K562 (cell line): ENCODE results near the gene KXD1. TPM values are rescaled to one million over a fixed set of nuclear protein-coding genes. Genes with fewer than 3 reads are reported as not detected.
A peak's percentile ranks its signal among the peaks of the same experiment; 100 is the strongest.

ENCODE experiments used
- BMI1 ChIP-seq: fragments of 150-350 bp; IDR thresholded peaks from 2 replicates; pipeline ENCODE4 v1.6.1; 2014; ENCODE audit warnings: low read length
- CBX5 ChIP-seq: IDR thresholded peaks from 2 replicates; pipeline ENCODE4 v1.6.1; 2014; ENCODE audit warnings: low read depth, borderline replicate concordance
- CCNT2 ChIP-seq: IDR thresholded peaks from 2 replicates; pipeline ENCODE4 v1.6.1; 2011; ENCODE audit warnings: borderline replicate concordance, low read depth, mild to moderate bottlenecking, moderate library complexity, mixed read lengths, low read length; ENCODE audit not compliant: insufficient read length; ENCODE audit errors: extremely low read depth
- CHCHD3 ChIP-seq: fragments of 250-450 bp; sonication (Bioruptor Pico); IDR thresholded peaks from 2 replicates; pipeline ENCODE4 v2.1.2; 2022; ENCODE audit warnings: mild to moderate bottlenecking
- DNMT1 ChIP-seq: fragments of 450-650 bp; IDR thresholded peaks from 2 replicates; pipeline ENCODE4 v1.6.1; 2016; ENCODE audit warnings: antibody characterized with exemption, mild to moderate bottlenecking
- E2F8 ChIP-seq: fragments of 450-650 bp; IDR thresholded peaks from 2 replicates; pipeline ENCODE4 v1.7.1; 2018; ENCODE audit warnings: mild to moderate bottlenecking, low read depth; ENCODE audit not compliant: partially characterized antibody
- FOXK2 ChIP-seq, 2 experiments: fragments of 450-650 bp; IDR thresholded peaks in 1 of 2; conservative IDR thresholded peaks in 1 of 2; 2 replicates each; pipeline ENCODE4 v1.6.1; 2016; ENCODE audit warnings: low read depth in 2 of 2, mild to moderate bottlenecking in 1 of 2
- GABPA ChIP-seq: fragments of 200-800 bp; sonication (Bioruptor generic); conservative IDR thresholded peaks from 2 replicates; pipeline ENCODE4 v1.6.1; 2016; ENCODE audit warnings: low read depth, missing genetic modification characterization, missing compliant biosample characterization
- GMEB1 ChIP-seq: fragments of 250-450 bp; sonication (Bioruptor Pico); IDR thresholded peaks from 2 replicates; pipeline ENCODE4 v1.4.0; 2020; ENCODE audit warnings: mild to moderate bottlenecking
- KLF16 ChIP-seq: IDR thresholded peaks from 2 replicates; pipeline ENCODE4 v1.6.1; 2016; ENCODE audit warnings: antibody characterized with exemption
- NBN ChIP-seq: fragments of 450-650 bp; IDR thresholded peaks from 2 replicates; pipeline ENCODE4 v1.6.1; 2016; ENCODE audit warnings: low read depth, mild to moderate bottlenecking
- NFE2L1 ChIP-seq: fragments of 450-650 bp; IDR thresholded peaks from 2 replicates; pipeline ENCODE4 v1.6.1; 2016; ENCODE audit warnings: missing genetic modification characterization, low read depth, mild to moderate bottlenecking, missing compliant biosample characterization, moderate library complexity, borderline replicate concordance
- NR2C2 ChIP-seq, 2 experiments: fragments of 200-800 bp in 1 of 2; sonication (Bioruptor generic) in 1 of 2; sonication (generic) in 1 of 2; formaldehyde crosslinking in 1 of 2; IDR thresholded peaks; 2 replicates each; pipeline versions ENCODE4 v1.6.1 to v1.8.0; 2016 to 2022; ENCODE audit warnings: mild to moderate bottlenecking in 1 of 2, missing compliant biosample characterization in 1 of 2, missing genetic modification characterization in 1 of 2, missing genetic modification reagents in 1 of 2
- PRPF4 ChIP-seq: fragments of 200-400 bp; formaldehyde crosslinking; IDR thresholded peaks from one replicate; pipeline ENCODE4 v1.6.1; 2017; ENCODE audit warnings: low read length, low read depth, mild to moderate bottlenecking; ENCODE audit not compliant: insufficient read depth, poor library complexity, severe bottlenecking
- SOX6 ChIP-seq: fragments of 450-650 bp; IDR thresholded peaks from 2 replicates; pipeline ENCODE4 v1.6.1; 2014; ENCODE audit warnings: mild to moderate bottlenecking
- XRCC4 ChIP-seq: IDR thresholded peaks from one replicate; pipeline ENCODE4 v1.6.1; 2011; ENCODE audit not compliant: insufficient read depth, insufficient read length; ENCODE audit errors: extremely low read depth
- ZNF175 ChIP-seq: fragments of 200-800 bp; sonication (Bioruptor generic); IDR thresholded peaks from 2 replicates; pipeline ENCODE4 v1.6.1; 2016; ENCODE audit warnings: low read depth, mild to moderate bottlenecking, missing genetic modification characterization, missing compliant biosample characterization
- ZNF263 ChIP-seq: sonication (generic); formaldehyde crosslinking; IDR thresholded peaks from 2 replicates; pipeline ENCODE4 v1.8.0; 2022; ENCODE audit warnings: mild to moderate bottlenecking, missing genetic modification reagents, borderline replicate concordance
- ZNF717 ChIP-seq: fragments of 250-450 bp; sonication (Bioruptor Pico); IDR thresholded peaks from 2 replicates; pipeline ENCODE4 v1.5.0; 2021
- polyA plus RNA-seq, 8 experiments: library from polyadenylated mRNA; depleted of rRNA in 4 of 8; stranded (reverse) in 5 of 8; unstranded in 3 of 8; fragments of >200 nt; fragmentation: Nextera tagmentation in 2 of 8; fragmentation: Illumina TruSeq in 1 of 8; extraction: Ambion mirVana in 2 of 8; extraction: Trizol in 1 of 8; gene quantifications; 2 replicates each; pipeline versions ENCODE4 v1.2.1 to v1.2.3, GENCODE V29; 2011 to 2014; ENCODE audit warnings: inconsistent platforms in 1 of 8, missing spikeins in 1 of 8
- total RNA-seq, 7 experiments: library from RNA; depleted of rRNA in 6 of 7; stranded (reverse); fragments of >200 nt in 6 of 7; fragmentation: Illumina TruSeq in 2 of 7; extraction: Trizol in 2 of 7; gene quantifications; 2 replicates each; pipeline versions ENCODE4 v1.2.1 to v1.2.3, GENCODE V29; 2011 to 2021; ENCODE audit warnings: low replicate concordance in 1 of 7
- TF ChIP-seq, protein P1 (sequence below): fragments of 250-450 bp; sonication (Bioruptor Pico); IDR thresholded peaks from 2 replicates; pipeline ENCODE4 v1.5.0; 2021
- TF ChIP-seq, protein P2 (sequence below): sonication (generic); formaldehyde crosslinking; IDR thresholded peaks from 2 replicates; pipeline ENCODE4 v1.8.1; 2023; ENCODE audit warnings: mild to moderate bottlenecking, missing genetic modification reagents

KXD1 gene
- total and polyA plus RNA-seq, 9 of the 15 experiments (the other 6 are each of a cell fraction or from before 2014, with no cell fraction given) = 21.9 to 210 (median 118) TPM

GRCh38 chr19:18596752-18597157, 39.1 kb downstream of the KXD1 start (continued):
- TF ChIP-seq, protein P1, sequence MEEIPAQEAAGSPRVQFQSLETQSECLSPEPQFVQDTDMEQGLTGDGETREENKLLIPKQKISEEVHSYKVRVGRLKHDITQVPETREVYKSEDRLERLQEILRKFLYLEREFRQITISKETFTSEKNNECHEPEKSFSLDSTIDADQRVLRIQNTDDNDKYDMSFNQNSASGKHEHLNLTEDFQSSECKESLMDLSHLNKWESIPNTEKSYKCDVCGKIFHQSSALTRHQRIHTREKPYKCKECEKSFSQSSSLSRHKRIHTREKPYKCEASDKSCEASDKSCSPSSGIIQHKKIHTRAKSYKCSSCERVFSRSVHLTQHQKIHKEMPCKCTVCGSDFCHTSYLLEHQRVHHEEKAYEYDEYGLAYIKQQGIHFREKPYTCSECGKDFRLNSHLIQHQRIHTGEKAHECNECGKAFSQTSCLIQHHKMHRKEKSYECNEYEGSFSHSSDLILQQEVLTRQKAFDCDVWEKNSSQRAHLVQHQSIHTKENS = no peak
- TF ChIP-seq GABPA (tag) = peak; percentile 56
- no peak for TF ChIP-seq CBX5
- 0 out of 2 replicates have a peak, but pooled peaks have one; percentile 42 for TF ChIP-seq GMEB1
- TF ChIP-seq NFE2L1 (tag) = no peak
- peak in 1 of 2 experiments; percentile 13; a peak in 1 of 4 replicates for TF ChIP-seq FOXK2 (conservative IDR thresholded peaks at IDR 0.05 in 1 of 2, IDR thresholded peaks at IDR 0.05 in 1 of 2; ENCODE audit: low read depth in 2 of 2)
- TF ChIP-seq PRPF4 = no peak
- no peak for TF ChIP-seq BMI1
- TF ChIP-seq SOX6 = 0 out of 2 replicates have a peak, but pooled peaks have one; percentile 24
- TF ChIP-seq DNMT1 = no peak
- TF ChIP-seq ZNF717 (CRISPR knock-in tag) = no peak
- TF ChIP-seq E2F8 = no peak
- TF ChIP-seq NR2C2 (CRISPR knock-in tag; IDR thresholded peaks at IDR 0.05) = no peak
- TF ChIP-seq NR2C2 (tag; IDR thresholded peaks at IDR 0.05) = no peak
- TF ChIP-seq XRCC4 = no peak
- TF ChIP-seq, protein P2, sequence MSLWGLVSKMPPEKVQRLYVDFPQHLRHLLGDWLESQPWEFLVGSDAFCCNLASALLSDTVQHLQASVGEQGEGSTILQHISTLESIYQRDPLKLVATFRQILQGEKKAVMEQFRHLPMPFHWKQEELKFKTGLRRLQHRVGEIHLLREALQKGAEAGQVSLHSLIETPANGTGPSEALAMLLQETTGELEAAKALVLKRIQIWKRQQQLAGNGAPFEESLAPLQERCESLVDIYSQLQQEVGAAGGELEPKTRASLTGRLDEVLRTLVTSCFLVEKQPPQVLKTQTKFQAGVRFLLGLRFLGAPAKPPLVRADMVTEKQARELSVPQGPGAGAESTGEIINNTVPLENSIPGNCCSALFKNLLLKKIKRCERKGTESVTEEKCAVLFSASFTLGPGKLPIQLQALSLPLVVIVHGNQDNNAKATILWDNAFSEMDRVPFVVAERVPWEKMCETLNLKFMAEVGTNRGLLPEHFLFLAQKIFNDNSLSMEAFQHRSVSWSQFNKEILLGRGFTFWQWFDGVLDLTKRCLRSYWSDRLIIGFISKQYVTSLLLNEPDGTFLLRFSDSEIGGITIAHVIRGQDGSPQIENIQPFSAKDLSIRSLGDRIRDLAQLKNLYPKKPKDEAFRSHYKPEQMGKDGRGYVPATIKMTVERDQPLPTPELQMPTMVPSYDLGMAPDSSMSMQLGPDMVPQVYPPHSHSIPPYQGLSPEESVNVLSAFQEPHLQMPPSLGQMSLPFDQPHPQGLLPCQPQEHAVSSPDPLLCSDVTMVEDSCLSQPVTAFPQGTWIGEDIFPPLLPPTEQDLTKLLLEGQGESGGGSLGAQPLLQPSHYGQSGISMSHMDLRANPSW (CRISPR knock-in tag) = no peak
- no peak for TF ChIP-seq CHCHD3 (CRISPR knock-in tag)
- TF ChIP-seq ZNF175 (CRISPR knock-in tag) = no peak
- no peak for TF ChIP-seq ZNF263 (CRISPR knock-in tag)
- no peak for TF ChIP-seq KLF16
- no peak for TF ChIP-seq NBN
- TF ChIP-seq CCNT2 = peak; percentile 68
